ENCODE measurements around the gene TMEM217.

The TMEM217 gene

DNA sequence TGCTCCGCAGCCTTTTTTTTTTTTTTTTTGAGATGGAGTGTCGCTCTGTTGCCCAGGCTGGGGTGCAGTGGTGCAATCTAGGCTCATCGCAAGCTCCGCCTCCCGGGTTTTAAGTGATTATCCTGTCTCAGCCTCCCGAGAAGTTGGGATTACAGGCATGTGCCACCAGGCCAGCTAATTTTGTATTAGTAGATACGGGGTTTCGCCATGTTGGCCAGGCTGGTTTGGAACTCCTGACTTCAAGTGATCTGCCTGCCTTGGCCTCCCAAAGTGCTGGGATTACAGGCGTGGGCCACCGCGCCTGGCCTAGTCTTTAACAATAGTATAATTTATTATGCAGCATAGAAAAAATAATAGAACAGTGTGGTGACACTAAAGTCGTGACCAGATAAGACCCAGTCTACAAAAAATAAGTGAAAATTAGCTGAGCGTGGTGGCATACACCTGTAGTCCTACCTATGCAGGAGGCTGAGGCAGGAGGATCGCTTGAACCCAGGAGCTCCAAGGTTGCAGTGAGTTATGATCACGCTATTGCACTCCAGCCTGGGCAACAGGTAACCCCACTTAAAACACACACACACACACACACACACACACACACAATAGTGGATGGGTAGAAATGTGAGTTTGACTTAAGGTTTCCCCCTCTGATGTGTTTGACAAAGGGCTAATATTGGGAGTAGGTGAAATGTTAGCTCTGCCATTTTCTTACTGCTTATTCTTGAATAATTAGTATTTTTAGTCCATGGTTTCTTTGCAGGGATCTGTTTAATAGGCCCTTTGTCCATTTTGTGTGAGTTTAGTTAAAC, 81.5 kb downstream of the TMEM217 start:
- no peak for DNase-seq
- H3K36me3 ChIP-seq (ENCODE audit: control insufficient read depth, insufficient read depth, low read length) = peaks cover 26% of the 10 kb centered on the region
- H3K9me3 ChIP-seq (ENCODE audit: control insufficient read depth, low read length) = no peaks in the 10 kb centered on the region
- H3K4me3 ChIP-seq (ENCODE audit: insufficient read depth, low read depth, low read length, poor library complexity, severe bottlenecking) = no peak overlapping the region
- H3K4me1 ChIP-seq (ENCODE audit: control insufficient read depth, insufficient read depth, low read length, poor library complexity, severe bottlenecking) = peaks cover 54% of the 10 kb centered on the region
- no peak overlapping the region for H3K27ac ChIP-seq (ENCODE audit: insufficient read depth, low read length, poor library complexity, severe bottlenecking)
- no peaks in the 10 kb centered on the region for H3K27me3 ChIP-seq (replicated peaks; ENCODE audit: control insufficient read depth, insufficient read depth, low read length, poor library complexity, severe bottlenecking)

- H3K4me1 ChIP-seq (ENCODE audit: control insufficient read depth, insufficient read depth, low read length, poor library complexity, severe bottlenecking) = peaks cover 47% of the 10 kb centered on the region
- H3K27ac ChIP-seq (ENCODE audit: insufficient read depth, low read length, poor library complexity, severe bottlenecking) = peak overlapping the region; percentile 78
- no peak for DNase-seq
- H3K27me3 ChIP-seq (replicated peaks; ENCODE audit: control insufficient read depth, insufficient read depth, low read length, poor library complexity, severe bottlenecking) = no peaks in the 10 kb centered on the region
- peak overlapping the region; percentile 15 for H3K4me3 ChIP-seq (ENCODE audit: insufficient read depth, low read depth, low read length, poor library complexity, severe bottlenecking)
- H3K36me3 ChIP-seq (ENCODE audit: control insufficient read depth, insufficient read depth, low read length) = peaks cover 33% of the 10 kb centered on the region
- H3K9me3 ChIP-seq (ENCODE audit: control insufficient read depth, low read length) = no peaks in the 10 kb centered on the region
Measured at GRCh38 chr6:37175332-37176267, 82.3 kb downstream of the TMEM217 start.

- peak overlapping the region; percentile 98 for H3K4me3 ChIP-seq (ENCODE audit: insufficient read depth, low read depth, low read length, poor library complexity, severe bottlenecking)
- no peaks in the 10 kb centered on the region for H3K27me3 ChIP-seq (replicated peaks; ENCODE audit: control insufficient read depth, insufficient read depth, low read length, poor library complexity, severe bottlenecking)
- H3K27ac ChIP-seq (ENCODE audit: insufficient read depth, low read length, poor library complexity, severe bottlenecking) = peak overlapping the region; percentile 78
- H3K36me3 ChIP-seq (ENCODE audit: control insufficient read depth, insufficient read depth, low read length) = peaks cover 33% of the 10 kb centered on the region
- peaks cover 47% of the 10 kb centered on the region for H3K4me1 ChIP-seq (ENCODE audit: control insufficient read depth, insufficient read depth, low read length, poor library complexity, severe bottlenecking)
- H3K9me3 ChIP-seq (ENCODE audit: control insufficient read depth, low read length) = no peaks in the 10 kb centered on the region
- DNase-seq = no peak
Measured at GRCh38 chr6:37174515-37175331, 83.2 kb downstream of the TMEM217 start.

GRCh38 chr6:37174196-37174514, 83.8 kb downstream of the TMEM217 start:
- peaks cover 33% of the 10 kb centered on the region for H3K36me3 ChIP-seq (ENCODE audit: control insufficient read depth, insufficient read depth, low read length)
- no peaks in the 10 kb centered on the region for H3K27me3 ChIP-seq (replicated peaks; ENCODE audit: control insufficient read depth, insufficient read depth, low read length, poor library complexity, severe bottlenecking)
- H3K4me1 ChIP-seq (ENCODE audit: control insufficient read depth, insufficient read depth, low read length, poor library complexity, severe bottlenecking) = peaks cover 47% of the 10 kb centered on the region
- no peak for DNase-seq
- peak overlapping the region; percentile 78 for H3K27ac ChIP-seq (ENCODE audit: insufficient read depth, low read length, poor library complexity, severe bottlenecking)
- H3K9me3 ChIP-seq (ENCODE audit: control insufficient read depth, low read length) = no peaks in the 10 kb centered on the region
- peak overlapping the region; percentile 98 for H3K4me3 ChIP-seq (ENCODE audit: insufficient read depth, low read depth, low read length, poor library complexity, severe bottlenecking)

GRCh38 chr6:37173493-37174195, 84.3 kb downstream of the TMEM217 start:
- Histone ChIP-seq H3K4me3 (ENCODE audit: insufficient read depth, low read depth, low read length, poor library complexity, severe bottlenecking) (peak overlapping the region; percentile 98), H3K27ac (ENCODE audit: insufficient read depth, low read length, poor library complexity, severe bottlenecking) (peak overlapping the region; percentile 78)

DNA sequence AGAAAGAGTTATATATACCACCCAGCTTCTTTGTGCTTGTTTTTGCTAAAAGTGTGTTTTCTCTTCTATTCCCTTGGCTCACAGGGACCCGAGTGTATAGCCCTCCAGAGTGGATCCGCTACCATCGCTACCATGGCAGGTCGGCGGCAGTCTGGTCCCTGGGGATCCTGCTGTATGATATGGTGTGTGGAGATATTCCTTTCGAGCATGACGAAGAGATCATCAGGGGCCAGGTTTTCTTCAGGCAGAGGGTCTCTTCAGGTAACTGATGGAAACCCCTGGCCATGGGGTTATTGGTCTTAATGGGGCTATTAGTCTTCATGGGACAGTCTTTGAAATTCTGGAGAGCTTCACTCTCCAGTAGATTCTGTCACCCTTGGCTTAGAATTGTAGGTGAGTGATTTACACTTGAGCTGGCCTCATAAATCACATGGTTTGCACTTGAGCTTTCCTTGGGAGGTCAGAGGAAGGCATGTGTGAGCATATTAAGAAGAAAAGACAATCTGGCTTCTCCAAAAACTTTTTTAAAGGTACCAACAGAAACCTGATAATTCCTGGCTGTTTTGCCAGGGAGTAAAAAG, 84.9 kb downstream of the TMEM217 start:
- peaks cover 47% of the 10 kb centered on the region for H3K4me1 ChIP-seq (ENCODE audit: control insufficient read depth, insufficient read depth, low read length, poor library complexity, severe bottlenecking)
- H3K27ac ChIP-seq (ENCODE audit: insufficient read depth, low read length, poor library complexity, severe bottlenecking) = peak overlapping the region; percentile 78

More at GRCh38 chr6:37173493-37174195, 84.3 kb downstream of the TMEM217 start:
- Histone ChIP-seq H3K36me3 (ENCODE audit: control insufficient read depth, insufficient read depth, low read length) (peaks cover 33% of the 10 kb centered on the region), H3K9me3 (ENCODE audit: control insufficient read depth, low read length) (no peaks in the 10 kb centered on the region), H3K4me1 (ENCODE audit: control insufficient read depth, insufficient read depth, low read length, poor library complexity, severe bottlenecking) (peaks cover 47% of the 10 kb centered on the region), H3K27me3 (replicated peaks; ENCODE audit: control insufficient read depth, insufficient read depth, low read length, poor library complexity, severe bottlenecking) (no peaks in the 10 kb centered on the region)
- peak in 1 of 3 donors; percentile 42 for DNase-seq

DNA sequence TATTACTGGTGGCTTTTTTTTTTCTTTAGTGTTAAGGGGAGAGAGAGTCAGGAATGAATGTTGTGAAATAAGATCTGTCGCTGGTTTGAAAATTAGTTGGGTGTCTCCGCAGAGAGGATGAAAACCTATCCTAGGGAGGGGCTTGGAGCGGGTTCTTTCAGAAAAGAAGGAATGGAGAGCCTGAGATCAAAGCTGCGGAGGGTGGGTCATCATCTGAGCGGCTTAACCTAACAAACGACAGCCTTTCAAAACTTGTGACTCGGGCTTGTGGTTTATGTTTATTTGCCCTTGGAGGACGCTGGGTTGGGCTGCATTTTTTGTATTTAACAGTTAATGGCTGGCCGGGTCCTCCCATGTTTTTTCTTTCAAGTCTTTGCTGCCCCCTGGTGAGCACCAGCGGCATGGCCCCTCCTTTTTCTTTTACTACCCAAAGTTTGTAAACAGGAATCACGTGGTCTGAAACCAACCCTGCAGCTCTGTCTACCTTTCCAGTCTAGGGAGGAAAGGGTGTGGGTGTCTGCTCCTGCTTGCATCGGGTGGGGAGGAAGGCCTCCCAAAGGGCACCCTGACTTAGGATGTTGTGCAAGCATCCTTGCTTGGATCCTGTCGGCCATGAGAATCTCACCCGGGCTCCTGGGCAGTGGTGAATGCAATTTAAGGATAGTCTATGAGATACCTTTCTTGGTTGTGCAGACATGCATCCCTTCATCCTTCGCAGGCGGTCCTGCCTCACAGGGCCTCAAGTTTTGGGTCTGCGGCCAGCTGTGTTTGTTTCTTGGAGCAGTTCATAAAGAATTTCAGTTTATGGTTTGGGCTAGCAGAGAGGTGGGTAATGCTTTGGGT, 85.8 kb downstream of the TMEM217 start:
- H3K9me3 ChIP-seq (ENCODE audit: control insufficient read depth, low read length) = no peaks in the 10 kb centered on the region
- H3K27ac ChIP-seq (ENCODE audit: insufficient read depth, low read length, poor library complexity, severe bottlenecking) = peak overlapping the region; percentile 78
- H3K27me3 ChIP-seq (replicated peaks; ENCODE audit: control insufficient read depth, insufficient read depth, low read length, poor library complexity, severe bottlenecking) = no peaks in the 10 kb centered on the region
- H3K4me1 ChIP-seq (ENCODE audit: control insufficient read depth, insufficient read depth, low read length, poor library complexity, severe bottlenecking) = peaks cover 46% of the 10 kb centered on the region
- peak; percentile 87 to 89 (median 89) for DNase-seq
- H3K4me3 ChIP-seq (ENCODE audit: insufficient read depth, low read depth, low read length, poor library complexity, severe bottlenecking) = peak overlapping the region; percentile 98
- H3K36me3 ChIP-seq (ENCODE audit: control insufficient read depth, insufficient read depth, low read length) = peaks cover 33% of the 10 kb centered on the region

More for the DNA sequence above, 84.9 kb downstream of the TMEM217 start:
- Histone ChIP-seq H3K36me3 (ENCODE audit: control insufficient read depth, insufficient read depth, low read length) (peaks cover 33% of the 10 kb centered on the region), H3K9me3 (ENCODE audit: control insufficient read depth, low read length) (no peaks in the 10 kb centered on the region), H3K27me3 (replicated peaks; ENCODE audit: control insufficient read depth, insufficient read depth, low read length, poor library complexity, severe bottlenecking) (no peaks in the 10 kb centered on the region), H3K4me3 (ENCODE audit: insufficient read depth, low read depth, low read length, poor library complexity, severe bottlenecking) (peak overlapping the region; percentile 98)
- no peak for DNase-seq

DNA sequence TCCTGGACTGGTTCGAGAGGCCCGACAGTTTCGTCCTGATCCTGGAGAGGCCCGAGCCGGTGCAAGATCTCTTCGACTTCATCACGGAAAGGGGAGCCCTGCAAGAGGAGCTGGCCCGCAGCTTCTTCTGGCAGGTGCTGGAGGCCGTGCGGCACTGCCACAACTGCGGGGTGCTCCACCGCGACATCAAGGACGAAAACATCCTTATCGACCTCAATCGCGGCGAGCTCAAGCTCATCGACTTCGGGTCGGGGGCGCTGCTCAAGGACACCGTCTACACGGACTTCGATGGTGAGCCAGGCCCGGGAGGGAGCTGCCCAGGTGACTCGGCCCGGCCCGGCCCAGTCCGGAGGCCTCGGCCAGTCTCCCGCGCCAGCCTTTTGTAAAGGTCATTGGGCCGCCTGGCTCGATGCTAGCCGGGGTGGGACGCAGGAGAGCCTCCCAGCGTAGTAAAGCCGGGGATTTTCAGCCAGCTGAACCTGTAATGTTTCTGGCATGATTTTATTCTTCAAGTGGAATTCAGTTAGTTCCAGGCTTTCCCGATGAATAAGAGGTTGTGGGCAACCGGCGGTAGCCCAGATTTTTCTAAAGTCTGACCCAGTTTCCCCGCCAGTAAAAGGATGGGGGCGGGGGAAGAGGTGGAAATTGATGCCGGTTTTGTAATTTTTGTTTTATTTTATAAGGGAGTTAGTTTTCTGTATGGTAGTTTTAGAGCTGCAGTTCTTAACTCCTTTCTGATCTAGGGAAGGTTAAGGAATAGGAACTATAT, 86.6 kb downstream of the TMEM217 start:
- DNase-seq = peak in 1 of 3 donors; percentile 17
- Histone ChIP-seq H3K36me3 (ENCODE audit: control insufficient read depth, insufficient read depth, low read length) (peaks cover 33% of the 10 kb centered on the region), H3K27me3 (replicated peaks; ENCODE audit: control insufficient read depth, insufficient read depth, low read length, poor library complexity, severe bottlenecking) (no peaks in the 10 kb centered on the region), H3K4me1 (ENCODE audit: control insufficient read depth, insufficient read depth, low read length, poor library complexity, severe bottlenecking) (peaks cover 38% of the 10 kb centered on the region), H3K4me3 (ENCODE audit: insufficient read depth, low read depth, low read length, poor library complexity, severe bottlenecking) (peak overlapping the region; percentile 98), H3K27ac (ENCODE audit: insufficient read depth, low read length, poor library complexity, severe bottlenecking) (peak overlapping the region; percentile 78), H3K9me3 (ENCODE audit: control insufficient read depth, low read length) (no peaks in the 10 kb centered on the region)

All from effector memory CD4-positive, alpha-beta T cell (primary cell).